ENCODE data around the gene GRIN2A.

GRCh38 chr16:9949396-9949795, 232.8 kb downstream of the GRIN2A start:
- TF ChIP-seq OSR1 (CRISPR knock-in tag; IDR thresholded peaks at IDR 0.05) (no peak), ARNTL (CRISPR knock-in tag; IDR thresholded peaks at IDR 0.05; ENCODE audit: borderline replicate concordance, low read depth) (no peak), PATZ1 (CRISPR knock-in tag; IDR thresholded peaks at IDR 0.05; ENCODE audit: borderline replicate concordance) (no peak), TSHZ2 (CRISPR knock-in tag; IDR thresholded peaks at IDR 0.05) (no peak), SNAI2 (CRISPR knock-in tag; IDR thresholded peaks at IDR 0.05) (no peak), BACH2 (CRISPR knock-in tag; IDR thresholded peaks at IDR 0.05; ENCODE audit: borderline replicate concordance) (no peak), RARB (CRISPR knock-in tag; IDR thresholded peaks at IDR 0.05) (no peak), ZFP3 (CRISPR knock-in tag; IDR thresholded peaks at IDR 0.05) (no peak), ZNF565 (CRISPR knock-in tag; conservative IDR thresholded peaks at IDR 0.05; ENCODE audit: low read depth) (no peak), ISL1 (CRISPR knock-in tag; IDR thresholded peaks at IDR 0.05) (no peak)

All from SK-N-SH treated with all-trans-retinoic acid at 6 μM for 48 hours (cell line).